Hematopoietic multipotent progenitor cell treated with erythropoietin and hydrocortisone succinate and interleukin-3 and kit ligand, for 15 days (in vitro differentiated cells): ENCODE data around the gene TIPRL.
"Not testable (repeated sequence)": the region's sequence is repeated elsewhere in the genome, so short reads cannot be mapped to it uniquely, and the experiment has no call there.

Experiments used
- DNase-seq: peaks from one replicate; pipeline ENCODE4 v3.0.0-alpha.2; 2015; ENCODE audit warnings: low spot score

Gene TIPRL

GRCh38 chr1:168159251-168159650, 19.5 kb upstream of the TIPRL start:
- DNase-seq: no peak

- DNase-seq: no peak
Observed at GRCh38 chr1:168159979-168160378, 18.8 kb upstream of the TIPRL start.

DNA sequence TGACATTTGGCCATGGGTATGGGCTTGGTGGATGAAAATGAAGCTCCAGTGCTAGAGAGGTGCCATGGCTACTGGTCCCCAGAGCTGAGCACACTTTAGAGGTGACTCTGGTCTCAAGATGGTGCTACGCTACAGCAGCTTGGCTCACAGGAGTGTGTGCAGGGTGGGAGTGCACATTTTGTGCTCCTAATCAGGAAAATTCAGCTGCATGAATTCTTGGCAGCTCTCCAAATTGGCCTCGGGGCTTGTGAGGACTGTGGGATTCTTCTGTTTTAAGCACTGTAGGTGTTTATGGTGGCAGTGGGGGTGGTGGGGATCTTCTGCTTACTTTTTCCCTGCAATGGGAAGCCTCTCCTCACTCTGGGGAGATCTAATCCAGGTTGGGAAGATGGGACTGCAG, 17.3 kb upstream of the TIPRL start:
- DNase-seq: peak; percentile 76

DNA sequence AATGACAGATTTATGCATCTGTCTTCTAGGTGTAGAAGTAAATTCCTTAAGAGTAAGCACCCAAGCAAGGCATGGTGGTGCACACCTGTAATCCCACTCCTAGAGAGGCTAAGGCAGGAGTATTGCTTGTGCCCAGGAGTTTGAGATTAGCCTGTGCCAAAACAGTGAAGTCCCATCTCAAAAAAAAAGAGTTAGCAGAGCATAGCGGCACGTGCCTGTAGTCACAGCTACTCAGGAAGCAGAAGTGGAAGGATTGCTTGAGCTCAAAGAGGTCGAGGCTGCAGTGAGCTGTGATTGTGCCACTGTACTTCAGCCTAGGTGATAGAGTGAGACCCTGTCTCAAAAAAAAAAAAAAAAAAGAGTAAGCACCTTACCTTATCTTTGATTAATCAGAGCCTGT, 15.1 kb upstream of the TIPRL start:
- DNase-seq: no peak

DNA sequence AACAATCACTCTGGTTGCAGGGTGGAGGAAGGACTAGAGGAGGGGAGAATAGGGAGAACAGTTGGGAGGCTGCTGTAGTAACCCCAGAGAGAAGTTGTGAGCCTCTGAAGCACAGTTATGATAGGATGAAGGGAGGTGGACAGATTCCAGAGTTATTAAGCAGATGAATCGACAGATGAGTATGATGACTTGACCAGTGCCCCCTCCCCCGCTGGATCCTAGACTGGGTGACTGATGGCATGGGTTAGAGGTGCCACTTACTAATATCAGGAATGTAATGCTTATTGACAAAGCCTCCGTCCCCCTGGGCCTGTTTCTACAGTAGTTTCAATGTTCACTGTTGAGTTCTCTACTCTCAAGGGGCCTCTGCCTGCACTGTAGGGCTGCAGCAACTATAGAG, 14.0 kb upstream of the TIPRL start:
- DNase-seq: no peak

- DNase-seq: no peak
Observed at GRCh38 chr1:168167806-168168205, 11.0 kb upstream of the TIPRL start.

- DNase-seq: no peak
Observed at GRCh38 chr1:168170564-168171508, 7.9 kb upstream of the TIPRL start.

- no peak for DNase-seq
Observed at GRCh38 chr1:168172250-168172915, 6.4 kb upstream of the TIPRL start.

DNA sequence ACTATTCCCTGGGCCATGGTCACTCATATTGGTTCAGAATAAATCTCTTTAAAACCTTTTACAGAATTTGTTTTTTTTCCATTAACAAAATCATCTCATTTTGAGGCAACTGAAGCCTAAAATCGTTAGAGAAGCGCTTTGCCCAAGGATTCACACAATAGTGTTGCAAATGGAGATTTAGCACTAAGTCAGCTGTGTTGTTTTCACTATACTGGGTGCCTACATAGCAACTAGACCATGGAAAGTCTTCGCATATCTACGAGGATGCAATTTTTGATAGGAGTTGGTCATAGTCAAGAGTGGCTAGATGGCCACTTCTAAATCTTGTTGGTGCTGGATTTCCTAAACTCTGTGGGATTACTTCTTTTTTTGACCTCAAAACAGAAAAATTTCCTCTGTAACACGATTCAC, 530 bp upstream of the TIPRL start:
- no peak for DNase-seq

DNA sequence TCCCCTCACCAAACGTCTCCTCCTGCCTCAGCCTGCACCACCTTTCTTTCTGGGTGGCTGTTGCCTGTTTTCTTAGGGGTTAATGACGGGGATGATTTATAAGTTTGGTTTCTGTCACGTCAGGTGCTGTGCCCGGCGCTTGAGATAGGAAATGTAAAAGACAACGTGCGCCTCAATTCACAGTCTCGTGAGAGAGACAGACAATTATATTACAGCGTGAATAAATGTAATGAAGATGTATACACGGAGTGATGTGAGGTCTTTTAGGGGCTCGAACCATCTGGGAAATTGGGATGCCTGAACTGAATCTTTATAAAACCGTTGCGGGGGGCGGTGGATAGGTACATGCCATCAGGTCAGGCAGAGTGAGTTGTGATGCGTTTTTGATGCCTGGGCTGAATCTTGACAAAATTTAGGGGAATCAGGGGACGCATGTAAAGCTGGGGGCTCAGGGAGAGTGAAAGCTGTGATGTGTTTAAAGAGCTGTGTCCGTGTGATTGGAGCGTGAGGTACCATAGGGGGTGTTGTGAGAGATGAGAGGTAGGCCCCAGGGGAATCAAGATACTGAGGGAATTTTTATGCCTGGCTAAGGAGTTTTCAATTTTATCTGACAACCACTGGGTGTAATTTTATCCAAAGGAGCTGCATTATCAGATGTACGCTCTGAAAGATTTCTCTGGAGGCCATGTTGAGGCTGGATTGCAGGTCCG, 831 bp downstream of the TIPRL start:
- DNase-seq: no peak

GRCh38 chr1:168180148-168180524, 1.4 kb downstream of the TIPRL start:
- DNase-seq: no peak

- DNase-seq: not testable (repeated sequence)
Observed at GRCh38 chr1:168181063-168181720, 2.4 kb downstream of the TIPRL start.

DNA sequence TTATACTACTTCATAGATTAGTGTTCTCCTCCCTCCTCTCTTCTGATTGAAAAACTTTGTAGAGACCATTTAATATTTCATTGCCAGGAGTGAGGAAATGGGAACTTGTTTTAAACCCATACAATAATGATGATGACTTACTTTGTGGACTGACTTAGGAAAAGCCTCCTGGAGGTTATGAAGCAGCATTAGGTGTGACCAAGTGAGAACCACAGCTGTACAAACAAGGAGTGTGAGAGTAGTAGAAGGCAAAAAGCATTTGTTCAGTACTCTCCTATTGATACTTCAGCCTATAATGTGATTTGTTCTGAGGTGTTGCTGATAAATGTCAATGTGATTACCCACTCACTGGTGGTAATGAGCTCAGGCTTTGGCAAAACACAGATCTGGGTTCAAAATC, 8.4 kb downstream of the TIPRL start:
- DNase-seq: no peak

- no peak for DNase-seq
Observed at GRCh38 chr1:168190403-168190802, 11.6 kb downstream of the TIPRL start.

GRCh38 chr1:168195199-168196135, 16.7 kb downstream of the TIPRL start:
- DNase-seq: no peak

DNA sequence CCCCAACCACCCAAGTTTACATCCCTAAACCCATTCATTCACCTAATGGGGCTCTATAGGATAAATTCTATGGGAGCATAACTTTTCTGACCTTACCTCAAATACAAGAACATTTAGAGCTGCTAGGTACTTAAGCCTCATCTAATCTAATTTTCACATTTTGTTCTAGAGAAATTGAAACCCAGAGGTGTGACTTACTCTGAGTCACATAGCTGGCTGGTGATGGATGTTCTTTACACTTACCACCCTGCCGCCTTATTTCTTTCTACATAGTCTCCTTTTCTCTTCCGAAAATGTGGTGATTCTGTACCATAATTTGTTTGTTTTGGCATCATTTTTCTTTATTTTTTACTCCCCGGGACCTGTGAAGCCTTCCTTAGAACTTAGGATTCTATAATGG, 20.3 kb downstream of the TIPRL start:
- DNase-seq: no peak

GRCh38 chr1:168202941-168203654, 24.3 kb downstream of the TIPRL start:
- DNase-seq: no peak

DNA sequence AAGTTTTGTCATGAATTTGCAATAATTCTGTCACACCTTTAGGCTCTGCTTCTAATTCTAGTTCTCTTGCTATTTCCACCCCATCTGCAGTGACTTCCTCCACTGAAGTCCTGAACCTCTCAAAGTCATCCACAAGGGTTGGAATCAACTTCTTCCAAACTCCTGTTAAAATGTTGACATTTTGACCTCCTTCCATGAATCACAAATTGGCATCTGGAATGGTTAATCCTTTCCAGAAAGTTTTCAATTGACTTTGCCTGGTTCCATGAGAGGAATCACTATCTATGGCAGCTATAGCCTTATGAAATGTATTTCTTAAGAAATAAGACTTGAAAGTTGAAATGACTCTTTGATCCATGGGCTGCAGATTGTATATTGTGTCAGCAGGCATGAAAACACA, 27.3 kb downstream of the TIPRL start:
- no peak for DNase-seq

- not testable (repeated sequence) for DNase-seq
Observed at GRCh38 chr1:168207673-168208072, 28.9 kb downstream of the TIPRL start.

DNA sequence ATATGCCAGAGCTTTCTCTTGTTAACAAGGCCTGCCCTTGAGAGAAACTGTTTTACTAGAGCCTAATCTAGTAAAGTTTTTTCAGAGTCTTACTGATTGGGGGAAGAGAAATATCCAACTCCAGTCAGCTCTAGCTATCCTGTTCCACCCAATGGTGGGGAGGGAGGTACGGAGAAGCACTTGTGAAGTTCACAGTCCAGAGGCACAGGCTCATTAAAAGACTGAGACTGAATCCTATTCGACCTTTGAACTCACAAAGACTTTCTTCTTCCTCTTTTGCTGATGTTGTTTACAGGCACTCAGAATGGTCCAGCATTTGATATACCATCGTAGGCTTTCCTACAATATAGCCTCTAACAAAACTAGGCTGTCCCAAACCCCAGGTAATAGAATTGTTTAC, 31.6 kb downstream of the TIPRL start:
- no peak for DNase-seq
